Activated CD4-positive, alpha-beta T cell treated with anti-CD3 and anti-CD28 coated beads, Interleukin-2, Interleukin-6, amounts not matched to agents 100 ng/mL and 50 ng/mL, durations not matched to agents 16 hours and 8 hours (primary cell): ENCODE results near the gene RNASET2.

Experiments
- DNase-seq: peaks from one replicate; pipeline ENCODE4 v3.0.0-alpha.2; 2020

The RNASET2 gene

GRCh38 chr6:166944666-166945256 lies 11.6 kb downstream of the RNASET2 start:
- DNase-seq: no peak

GRCh38 chr6:166942393-166943168 lies 13.8 kb downstream of the RNASET2 start:
- peak; percentile 79 for DNase-seq

- no peak for DNase-seq
Measured at GRCh38 chr6:166940643-166941068, 15.7 kb downstream of the RNASET2 start.

- no peak for DNase-seq
Measured at GRCh38 chr6:166939894-166940293, 16.5 kb downstream of the RNASET2 start.

- DNase-seq: no peak
Measured at GRCh38 chr6:166939345-166939744, 17.0 kb downstream of the RNASET2 start.

- DNase-seq: no peak
Measured at GRCh38 chr6:166938704-166939103, 17.6 kb downstream of the RNASET2 start.

GRCh38 chr6:166938150-166938549 lies 18.2 kb downstream of the RNASET2 start:
- no peak for DNase-seq

GRCh38 chr6:166937746-166938145 lies 18.6 kb downstream of the RNASET2 start:
- DNase-seq: no peak

GRCh38 chr6:166936079-166936787 lies 20.1 kb downstream of the RNASET2 start:
- DNase-seq: no peak

GRCh38 chr6:166935353-166935752 lies 21.0 kb downstream of the RNASET2 start:
- DNase-seq: no peak

GRCh38 chr6:166934174-166934573 lies 22.2 kb downstream of the RNASET2 start:
- no peak for DNase-seq

- no peak for DNase-seq
Measured at GRCh38 chr6:166933396-166933795, 23.0 kb downstream of the RNASET2 start.

- no peak for DNase-seq
Measured at GRCh38 chr6:166932616-166933015, 23.7 kb downstream of the RNASET2 start.

- no peak for DNase-seq
Measured at GRCh38 chr6:166932116-166932515, 24.2 kb downstream of the RNASET2 start.

GRCh38 chr6:166931426-166931970 lies 24.9 kb downstream of the RNASET2 start:
- DNase-seq: no peak

GRCh38 chr6:166930354-166930891 lies 25.9 kb downstream of the RNASET2 start:
- no peak for DNase-seq

GRCh38 chr6:166929542-166930189 lies 26.7 kb downstream of the RNASET2 start:
- DNase-seq: no peak

GRCh38 chr6:166928644-166929541 lies 27.5 kb downstream of the RNASET2 start:
- DNase-seq: no peak

- no peak for DNase-seq
Measured at GRCh38 chr6:166927935-166928643, 28.3 kb downstream of the RNASET2 start.

- no peak for DNase-seq
Measured at GRCh38 chr6:166927240-166927934, 29.0 kb downstream of the RNASET2 start.
